H54 (cell line): Measurements from ENCODE around the gene PTPN18.

Source experiments
- DNase-seq: peaks from one replicate; pipeline ENCODE4 v3.0.0; 2011; ENCODE audit warnings: low spot score, mixed read lengths; ENCODE audit not compliant: insufficient read length
- FAIRE-seq: peaks from 3 replicates; lab custom pipeline; 2011; peaks lifted over from hg19 to GRCh38; lab: Jason Lieb, UNC
- POLR2A ChIP-seq: IDR thresholded peaks from 2 replicates; pipeline ENCODE4 v1.6.1; 2011; ENCODE audit warnings: low read depth, mild to moderate bottlenecking, low read length

The PTPN18 gene

GRCh38 chr2:130346041-130346740 is 9.7 kb upstream of the PTPN18 start:
- TF ChIP-seq POLR2A: no peak
- FAIRE-seq (no peak), DNase-seq (no peak)

- no peak for FAIRE-seq
- no peak for TF ChIP-seq POLR2A
- no peak for DNase-seq
Measured at GRCh38 chr2:130346741-130347066, 9.2 kb upstream of the PTPN18 start.

GRCh38 chr2:130347220-130347925 is 8.5 kb upstream of the PTPN18 start:
- DNase-seq: no peak
- no peak for FAIRE-seq
- TF ChIP-seq POLR2A: no peak

- DNase-seq: no peak
- no peak for FAIRE-seq
- TF ChIP-seq POLR2A: no peak
Measured at GRCh38 chr2:130349174-130349573, 6.7 kb upstream of the PTPN18 start.

GRCh38 chr2:130351711-130352110 is 4.1 kb upstream of the PTPN18 start:
- TF ChIP-seq POLR2A: no peak
- no peak for FAIRE-seq

GRCh38 chr2:130352237-130352636 is 3.6 kb upstream of the PTPN18 start:
- no peak for FAIRE-seq
- no peak for TF ChIP-seq POLR2A
- DNase-seq: no peak

More at GRCh38 chr2:130351711-130352110, 4.1 kb upstream of the PTPN18 start:
- no peak for DNase-seq

- no peak for DNase-seq
- no peak for FAIRE-seq
- no peak for TF ChIP-seq POLR2A
Measured at GRCh38 chr2:130353291-130354138, 2.3 kb upstream of the PTPN18 start.

GRCh38 chr2:130354139-130354428 is 1.8 kb upstream of the PTPN18 start:
- DNase-seq (no peak), FAIRE-seq (no peak)
- TF ChIP-seq POLR2A: no peak

- FAIRE-seq: no peak
- TF ChIP-seq POLR2A: no peak
- no peak for DNase-seq
Measured at GRCh38 chr2:130355172-130355577, 681 bp upstream of the PTPN18 start.

- FAIRE-seq (no peak), DNase-seq (no peak)
- no peak for TF ChIP-seq POLR2A
Measured at GRCh38 chr2:130357864-130358263, 2.0 kb downstream of the PTPN18 start.

- FAIRE-seq (no peak), DNase-seq (no peak)
- TF ChIP-seq POLR2A: no peak
Measured at GRCh38 chr2:130358420-130359350, 2.8 kb downstream of the PTPN18 start.

GRCh38 chr2:130359466-130359865 is 3.6 kb downstream of the PTPN18 start:
- no peak for FAIRE-seq
- DNase-seq: no peak
- no peak for TF ChIP-seq POLR2A

GRCh38 chr2:130363479-130363878 is 7.6 kb downstream of the PTPN18 start:
- no peak for TF ChIP-seq POLR2A
- no peak for FAIRE-seq

More at GRCh38 chr2:130363479-130363878, 7.6 kb downstream of the PTPN18 start:
- DNase-seq: no peak
